Vagina (tissue), 2 donors: Measurements from ENCODE around the gene ARAP1. TPM values are rescaled to one million over a fixed set of nuclear protein-coding genes. Genes with fewer than 3 reads are reported as not detected.
"Not testable (repeated sequence)": the region's sequence is repeated elsewhere in the genome, so short reads cannot be mapped to it uniquely, and the experiment has no call there.

Experiments
- DNase-seq, 2 donors: peaks; one replicate each; pipeline ENCODE4 v3.0.0-alpha.2; 2017; ENCODE audit errors: extremely low spot score in 2 of 2
- H3K27ac ChIP-seq: fragments of 200-600 bp; sonication (generic); one replicate; pipeline ENCODE4 v1.5.1; 2019
- H3K27me3 ChIP-seq: fragments of 200-600 bp; sonication (generic); one replicate; pipeline ENCODE4 v1.5.1; 2019
- H3K36me3 ChIP-seq, 2 donors: fragments of 200-600 bp; sonication (generic); one replicate each; pipeline ENCODE4 v1.5.1; 2017 to 2019
- H3K4me1 ChIP-seq: fragments of 200-600 bp; sonication (generic); one replicate; pipeline ENCODE4 v1.5.1; 2019
- H3K4me3 ChIP-seq, 2 donors: fragments of 200-600 bp; sonication (generic); 1 replicate in 1 of 2; 2 replicates in 1 of 2; pipeline ENCODE4 v1.5.1; 2016 to 2019
- H3K9me3 ChIP-seq: fragments of 200-600 bp; sonication (generic); one replicate; pipeline ENCODE4 v1.5.1; 2019
- CTCF ChIP-seq, 3 experiments: fragments of 450-650 bp in 2 of 3; fragments of 200-600 bp in 1 of 3; sonication (generic) in 1 of 3; IDR thresholded peaks; one replicate each; pipeline ENCODE4 v1.5.1; 2017 to 2019; ENCODE audit warnings: antibody characterized with exemption in 3 of 3, mild to moderate bottlenecking in 2 of 3, moderate library complexity in 2 of 3
- POLR2A ChIP-seq, 2 donors: fragments of 450-650 bp; IDR thresholded peaks; one replicate each; pipeline ENCODE4 v1.6.1; 2017; ENCODE audit warnings: antibody characterized with exemption in 2 of 2, mild to moderate bottlenecking in 2 of 2, moderate library complexity in 2 of 2
- POLR2AphosphoS5 ChIP-seq, 2 donors: sonication (generic); formaldehyde crosslinking; IDR thresholded peaks; one replicate each; pipeline ENCODE4 v1.9.0; 2017; ENCODE audit warnings: antibody characterized with exemption in 2 of 2, mild to moderate bottlenecking in 2 of 2, low read depth in 1 of 2; ENCODE audit not compliant: insufficient read depth in 1 of 2
- intact Hi-C: fragments of 100-400 bp; cut with DNase I; formaldehyde crosslinking; loops from one replicate; pipeline ENCODE4 v1.15.1; 2023
- total RNA-seq: library from RNA; depleted of rRNA; stranded (reverse); fragments of >200 nt; gene quantifications from one replicate; pipeline ENCODE4 v1.2.3, GENCODE V29; 2016

Gene ARAP1
- total RNA-seq, 1 donor from 2014 or later = 59.2 TPM

GRCh38 chr11:72792437-72793021, 40.3 kb upstream of the ARAP1 start:
- H3K4me1 ChIP-seq = peaks cover 30% of the 10 kb centered on the region
- no peaks in the 10 kb centered on the region for H3K27me3 ChIP-seq
- TF ChIP-seq POLR2A (IDR thresholded peaks at IDR 0.05) (no peak), POLR2AphosphoS5 (IDR thresholded peaks at IDR 0.05; ENCODE audit: insufficient read depth in 1 of 2, low read depth in 1 of 2) (no peak), CTCF (IDR thresholded peaks at IDR 0.05) (no peak)
- DNase-seq = peak in 1 of 2 donors; percentile 87
- H3K27ac ChIP-seq = peak overlapping the region; percentile 92
- H3K9me3 ChIP-seq = no peaks in the 10 kb centered on the region
- no peak overlapping the region for H3K4me3 ChIP-seq
- no peaks in the 10 kb centered on the region for H3K36me3 ChIP-seq
- intact Hi-C loops = loop anchor here (5.0 kb wide), 1 partner anchor 70 kb away; no protein-coding TSS in a partner anchor

DNA sequence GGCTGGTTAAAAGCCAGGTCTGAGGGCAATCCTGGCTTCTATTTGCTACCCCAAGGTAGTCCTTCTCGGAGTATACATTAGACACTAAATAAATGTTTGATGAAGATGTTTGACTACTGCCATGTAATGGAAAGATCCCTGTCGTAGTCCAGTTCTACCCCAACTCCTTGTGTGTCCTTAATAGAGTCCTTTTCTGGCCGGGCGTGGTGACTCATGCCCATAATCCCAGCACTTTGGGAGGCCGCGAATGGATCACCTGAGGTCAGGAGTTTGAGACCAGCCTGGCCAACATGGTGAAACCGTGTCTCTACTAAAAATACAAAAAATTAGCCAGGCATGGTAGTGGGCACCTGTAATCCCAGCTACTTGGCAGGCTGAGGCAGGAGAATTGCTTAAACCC, 39.0 kb upstream of the ARAP1 start:
- not testable (repeated sequence) for H3K4me3 ChIP-seq, H3K27ac ChIP-seq, H3K36me3 ChIP-seq, DNase-seq, H3K9me3 ChIP-seq, H3K27me3 ChIP-seq
- peaks cover 30% of the 10 kb centered on the region for H3K4me1 ChIP-seq
- intact Hi-C loops = loop anchor here (5.0 kb wide), 1 partner anchor 69 kb away; no protein-coding TSS in a partner anchor

DNA sequence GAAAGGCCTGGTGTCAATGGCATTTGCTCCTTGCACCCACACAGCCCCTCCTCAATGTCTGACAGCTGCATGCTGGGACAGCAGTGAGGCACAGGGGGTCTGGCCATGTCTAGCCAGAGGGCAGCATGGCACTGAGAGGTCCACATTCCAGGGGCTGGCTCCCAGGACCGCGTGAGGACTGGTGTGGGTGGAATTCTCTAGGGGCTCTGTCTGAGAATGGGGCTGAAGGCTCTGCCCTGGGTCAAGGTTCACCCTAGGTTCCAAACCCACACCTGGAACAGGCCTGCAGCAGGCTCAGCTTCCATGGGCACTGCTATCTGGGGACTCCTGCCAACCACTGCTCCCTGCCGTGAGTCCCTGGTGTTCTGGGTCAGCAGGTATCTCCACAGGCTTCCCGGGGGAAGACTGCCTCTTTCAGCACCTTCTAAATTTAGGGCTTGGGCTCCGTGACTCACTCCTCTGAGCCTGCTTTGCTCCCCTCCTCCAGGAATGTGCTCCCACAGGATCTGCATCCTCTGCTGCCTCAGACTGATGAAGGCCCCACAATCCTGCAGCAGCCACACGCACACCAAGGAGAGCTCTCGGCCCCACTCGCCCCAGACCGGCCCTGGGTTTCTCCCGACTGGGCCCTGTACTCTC, 37.4 kb upstream of the ARAP1 start:
- TF ChIP-seq POLR2AphosphoS5 (IDR thresholded peaks at IDR 0.05; ENCODE audit: insufficient read depth in 1 of 2, low read depth in 1 of 2) = no peak
- intact Hi-C loops = loop anchor here (5.0 kb wide), 1 partner anchor 67 kb away; no protein-coding TSS in a partner anchor
- Histone ChIP-seq H3K27me3 (no peaks in the 10 kb centered on the region), H3K27ac (no peak overlapping the region), H3K9me3 (no peaks in the 10 kb centered on the region), H3K4me1 (peaks cover 28% of the 10 kb centered on the region), H3K4me3 (no peak overlapping the region), H3K36me3 (no peaks in the 10 kb centered on the region)
- DNase-seq = no peak

DNA sequence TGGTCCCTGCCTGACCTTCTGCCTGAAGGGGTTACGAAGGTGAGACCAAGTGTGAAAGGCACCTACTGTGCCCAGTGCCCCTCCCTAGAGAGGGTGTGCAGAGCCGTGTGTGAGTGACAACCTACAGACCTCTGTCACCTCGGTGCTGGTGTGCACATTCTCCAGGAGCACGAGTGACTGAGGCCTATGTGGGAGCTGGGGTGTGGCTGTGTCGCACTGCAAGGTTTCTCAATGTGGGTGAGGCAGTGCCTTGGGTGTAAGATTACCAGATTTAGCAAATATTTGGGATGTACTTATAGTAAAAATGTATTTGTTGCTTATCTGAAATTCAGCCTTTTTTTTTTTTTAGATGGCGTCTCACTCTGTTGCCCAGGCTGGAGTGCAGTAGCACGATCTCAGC, 36.0 kb upstream of the ARAP1 start:
- H3K36me3 ChIP-seq = no peaks in the 10 kb centered on the region
- no peak for DNase-seq
- no peaks in the 10 kb centered on the region for H3K27me3 ChIP-seq
- H3K27ac ChIP-seq = no peak overlapping the region
- intact Hi-C loops = no loop called here
- H3K9me3 ChIP-seq = no peaks in the 10 kb centered on the region
- TF ChIP-seq POLR2A (IDR thresholded peaks at IDR 0.05) (no peak), POLR2AphosphoS5 (IDR thresholded peaks at IDR 0.05; ENCODE audit: insufficient read depth in 1 of 2, low read depth in 1 of 2) (no peak), CTCF (IDR thresholded peaks at IDR 0.05) (no peak)
- H3K4me3 ChIP-seq = no peak overlapping the region
- peaks cover 21% of the 10 kb centered on the region for H3K4me1 ChIP-seq

DNA sequence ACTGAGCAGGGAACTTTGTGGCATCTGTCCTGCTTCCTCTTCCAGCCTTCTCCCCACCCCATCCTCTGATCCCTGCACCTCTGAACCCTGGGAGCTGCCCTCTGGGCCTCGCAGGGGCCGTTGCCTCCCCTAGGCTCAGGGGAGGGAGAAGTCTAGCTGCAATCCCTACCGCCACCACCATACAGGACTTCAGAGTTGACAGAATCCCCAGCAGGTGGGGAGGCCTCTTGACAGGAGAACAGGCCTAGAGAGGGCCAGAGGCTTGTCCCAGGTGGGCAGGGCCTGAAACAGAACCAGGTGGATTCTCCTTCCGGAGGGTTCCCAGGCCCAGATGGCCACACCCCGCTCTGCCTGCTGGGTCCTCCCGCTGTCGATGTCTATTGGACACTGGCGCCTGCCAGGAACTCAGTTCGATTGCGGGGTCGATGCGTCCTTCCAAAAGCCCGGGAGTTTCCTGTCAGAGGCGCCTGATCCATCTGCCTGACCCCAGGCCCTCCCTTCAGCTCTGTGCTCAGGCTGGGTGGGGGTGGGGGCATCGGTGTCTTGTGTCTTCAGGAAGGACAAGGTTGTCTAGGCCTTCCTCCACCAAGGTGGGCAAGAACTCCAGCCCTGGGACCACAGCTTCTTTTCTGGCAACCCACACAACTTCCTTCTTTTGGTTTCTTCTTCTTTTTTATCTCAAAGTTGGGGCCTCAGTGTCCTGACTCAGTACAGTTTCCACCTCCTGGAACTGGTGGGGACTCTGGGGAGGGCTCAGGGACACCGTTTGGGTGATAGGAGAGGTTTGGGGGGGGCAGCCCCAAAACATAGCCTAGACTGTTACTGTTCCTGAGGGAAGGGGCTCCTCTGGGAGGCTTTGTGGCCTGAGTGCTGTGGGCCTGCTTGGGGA, 35.3 kb upstream of the ARAP1 start:
- intact Hi-C loops = no loop called here
- Histone ChIP-seq H3K27ac (no peak overlapping the region), H3K4me1 (peaks cover 15% of the 10 kb centered on the region), H3K4me3 (no peak overlapping the region), H3K27me3 (no peaks in the 10 kb centered on the region), H3K9me3 (no peaks in the 10 kb centered on the region), H3K36me3 (no peaks in the 10 kb centered on the region)
- no peak for DNase-seq
- TF ChIP-seq POLR2AphosphoS5 (IDR thresholded peaks at IDR 0.05; ENCODE audit: insufficient read depth in 1 of 2, low read depth in 1 of 2) (no peak), POLR2A (IDR thresholded peaks at IDR 0.05) (no peak), CTCF (IDR thresholded peaks at IDR 0.05) (no peak)
